GM12878 (cell line): ENCODE measurements around the gene CYP2C8. TPM values are rescaled to one million over a fixed set of nuclear protein-coding genes. Genes with fewer than 3 reads are reported as not detected.
"Not testable (repeated sequence)": the region's sequence is repeated elsewhere in the genome, so short reads cannot be mapped to it uniquely, and the experiment has no call there.

Experiments used
- ATAC-seq: fragments of 200-7000 bp; cut with Tn5 transposase; 3 replicates; pipeline ENCODE4 v1.9.1; 2020; ENCODE audit warnings: mild to moderate bottlenecking, moderate library complexity
- BruUV-seq: library from RNA; stranded (reverse); fragments of 400-500 nt; replicated peaks from 2 replicates; lab custom pipeline; 2021; lab: Mats Ljungman, UMichigan
- CTCF ChIA-PET: fragments of 300-600 bp; sonication (Branson Sonifier 250); formaldehyde crosslinking; extraction: SDS; loops from one replicate; lab custom pipeline; 2021; ENCODE audit warnings: inconsistent platforms; lab: Yijun Ruan, JAX
- POLR2A ChIA-PET: fragments of 350-600 bp; formaldehyde crosslinking; extraction: SDS; loops from one replicate; lab custom pipeline; 2021; ENCODE audit warnings: inconsistent platforms; lab: Charles Lee
- RAD21 ChIA-PET: fragments of 300-600 bp; sonication (Branson Sonifier 250); formaldehyde crosslinking; loops from one replicate; lab custom pipeline; 2023; ENCODE audit warnings: antibody characterized with exemption; ENCODE audit not compliant: unreplicated experiment; lab: Charles Lee
- SMC1A ChIA-PET: fragments of 300-600 bp; sonication (Branson Sonifier 250); formaldehyde crosslinking; loops from one replicate; lab custom pipeline; 2023; ENCODE audit not compliant: unreplicated experiment, uncharacterized antibody; lab: Charles Lee
- DNase-seq: peaks from one replicate; pipeline ENCODE4 v3.0.0-alpha.2; 2011; ENCODE audit warnings: low read depth, low spot score
- FAIRE-seq: peaks from 3 replicates; lab custom pipeline; 2011; peaks lifted over from hg19 to GRCh38; lab: Jason Lieb, UNC
- H2AFZ ChIP-seq: 2 replicates; pipeline ENCODE4 v1.6.0; 2011; ENCODE audit warnings: low read depth, low read length, control low read depth; ENCODE audit not compliant: control insufficient read depth
- H3K27ac ChIP-seq: 2 replicates; pipeline ENCODE4 v1.5.1; 2011; ENCODE audit warnings: control low read depth; ENCODE audit not compliant: control insufficient read depth, insufficient read depth
- H3K27me3 ChIP-seq, 2 experiments: replicated peaks in 1 of 2; 2 replicates each; pipeline versions ENCODE4 v1.6.0 to v1.6.1; 2011; ENCODE audit warnings: low read length in 1 of 2; ENCODE audit not compliant: control insufficient read depth in 2 of 2, insufficient read depth in 2 of 2
- H3K36me3 ChIP-seq, 2 experiments: 2 replicates each; pipeline ENCODE4 v1.5.1; 2011; ENCODE audit warnings: low read length in 1 of 2; ENCODE audit not compliant: control insufficient read depth in 2 of 2, insufficient read depth in 2 of 2
- H3K4me1 ChIP-seq: 2 replicates; pipeline ENCODE4 v1.6.1; 2011; ENCODE audit warnings: mild to moderate bottlenecking, low read length, moderate library complexity, mixed read lengths; ENCODE audit not compliant: control insufficient read depth, insufficient read depth
- H3K4me2 ChIP-seq: 2 replicates; pipeline ENCODE4 v1.6.0; 2011; ENCODE audit warnings: control low read depth; ENCODE audit not compliant: control insufficient read depth, insufficient read depth
- H3K4me3 ChIP-seq: fragments of 200-600 bp; sonication (generic); 2 replicates; pipeline ENCODE4 v1.5.1; 2016
- H3K79me2 ChIP-seq: 2 replicates; pipeline ENCODE4 v1.6.0; 2011; ENCODE audit warnings: low read length; ENCODE audit not compliant: control insufficient read depth, insufficient read depth
- H3K9ac ChIP-seq: 2 replicates; pipeline ENCODE4 v1.8.0; 2011; ENCODE audit warnings: low read length, control low read depth, mixed read lengths; ENCODE audit not compliant: control insufficient read depth, insufficient read depth
- H3K9me3 ChIP-seq: replicated peaks from 3 replicates; pipeline ENCODE4 v1.5.1; 2011; ENCODE audit warnings: mild to moderate bottlenecking, low read length; ENCODE audit not compliant: control insufficient read depth, insufficient read depth
- H4K20me1 ChIP-seq: 2 replicates; pipeline ENCODE4 v1.6.0; 2011; ENCODE audit not compliant: control insufficient read depth, insufficient read depth
- BCL3 ChIP-seq: IDR thresholded peaks from 2 replicates; pipeline ENCODE4 v1.6.1; 2011; ENCODE audit warnings: borderline replicate concordance, low read depth, mild to moderate bottlenecking, moderate library complexity, low read length; ENCODE audit not compliant: insufficient read depth, poor library complexity, severe bottlenecking
- EED ChIP-seq: sonication (generic); IDR thresholded peaks from 2 replicates; pipeline ENCODE4 v1.6.1; 2016; ENCODE audit warnings: antibody characterized with exemption, low read depth
- ESRRA ChIP-seq: IDR thresholded peaks from 2 replicates; pipeline ENCODE4 v1.6.1; 2012; ENCODE audit warnings: mild to moderate bottlenecking, low read length, improper control_type of control experiment
- FOXK2 ChIP-seq: fragments of 450-650 bp; IDR thresholded peaks from 2 replicates; pipeline ENCODE4 v1.6.1; 2017; ENCODE audit warnings: mild to moderate bottlenecking, moderate library complexity
- IKZF1 ChIP-seq: fragments of 450-650 bp; conservative IDR thresholded peaks from 2 replicates; pipeline ENCODE4 v1.6.1; 2017; ENCODE audit warnings: antibody characterized with exemption, mild to moderate bottlenecking
- MLLT1 ChIP-seq: fragments of 450-650 bp; IDR thresholded peaks from 2 replicates; pipeline ENCODE4 v1.6.1; 2016; ENCODE audit warnings: mild to moderate bottlenecking
- RFX5 ChIP-seq: IDR thresholded peaks from 2 replicates; pipeline ENCODE4 v1.6.1; 2011; ENCODE audit warnings: low read depth, low read length, improper control_type of control experiment
- SMARCA5 ChIP-seq: fragments of 450-650 bp; IDR thresholded peaks from 2 replicates; pipeline ENCODE4 v1.6.1; 2017; ENCODE audit warnings: mild to moderate bottlenecking
- SPI1 ChIP-seq: IDR thresholded peaks from 2 replicates; pipeline ENCODE4 v1.6.1; 2011; ENCODE audit warnings: low read depth, mild to moderate bottlenecking, low read length, moderate library complexity, borderline replicate concordance; ENCODE audit not compliant: insufficient read depth
- YY1 ChIP-seq: IDR thresholded peaks from 2 replicates; pipeline ENCODE4 v1.6.1; 2011; ENCODE audit warnings: low read depth, mild to moderate bottlenecking, low read length
- ZNF207 ChIP-seq: fragments of 450-650 bp; IDR thresholded peaks from 2 replicates; pipeline ENCODE4 v1.6.1; 2014; ENCODE audit warnings: antibody characterized with exemption, mild to moderate bottlenecking, borderline replicate concordance
- WGBS: methylation state at CpG from one replicate; pipeline ENCODE4 v1.1.6; 2016; ENCODE audit warnings: low lambda C conversion rate; ENCODE audit not compliant: insufficient replicate concordance, insufficient coverage; ENCODE audit errors: missing lambda C conversion rate; 5-methylcytosine and 5-hydroxymethylcytosine counted together
- in situ Hi-C: fragments of 300-500 bp; cut with MboI; formaldehyde crosslinking; loops from 9 replicates; pipeline ENCODE4 v1.14.3; 2018; ENCODE audit warnings: mixed read lengths
- intact Hi-C: fragments of 100-400 bp; cut with micrococcal nuclease; formaldehyde crosslinking; loops from one replicate; pipeline ENCODE4 v1.14.2; 2022; ENCODE audit not compliant: unreplicated experiment
- polyA plus RNA-seq, 11 experiments: library from polyadenylated mRNA; depleted of rRNA in 4 of 11; unstranded in 6 of 11; stranded (reverse) in 5 of 11; fragments of >200 nt; fragmentation: Nextera tagmentation in 4 of 11; fragmentation: Illumina TruSeq in 1 of 11; extraction: Ambion mirVana in 4 of 11; extraction: Trizol in 1 of 11; gene quantifications; 1 replicate in 1 of 11; 2 replicates in 10 of 11; pipeline versions ENCODE4 v1.2.1 to v1.2.3, GENCODE V29; 2011 to 2016; ENCODE audit warnings: inconsistent platforms in 2 of 11, missing spikeins in 2 of 11, low read depth in 1 of 11
- total RNA-seq, 4 experiments: library from RNA; depleted of rRNA in 3 of 4; stranded (reverse); fragments of >200 nt in 3 of 4; fragmentation: Illumina TruSeq in 1 of 4; extraction: Trizol in 1 of 4; gene quantifications; 2 replicates each; pipeline versions ENCODE4 v1.2.1 to v1.2.3, GENCODE V29; 2013 to 2021

The CYP2C8 gene
- total and polyA plus RNA-seq, 10 of the 15 experiments (the other 5 are each of a cell fraction or from before 2014, with no cell fraction given): 0.10 to 0.82 (median 0.36) TPM; not detected in 2

DNA sequence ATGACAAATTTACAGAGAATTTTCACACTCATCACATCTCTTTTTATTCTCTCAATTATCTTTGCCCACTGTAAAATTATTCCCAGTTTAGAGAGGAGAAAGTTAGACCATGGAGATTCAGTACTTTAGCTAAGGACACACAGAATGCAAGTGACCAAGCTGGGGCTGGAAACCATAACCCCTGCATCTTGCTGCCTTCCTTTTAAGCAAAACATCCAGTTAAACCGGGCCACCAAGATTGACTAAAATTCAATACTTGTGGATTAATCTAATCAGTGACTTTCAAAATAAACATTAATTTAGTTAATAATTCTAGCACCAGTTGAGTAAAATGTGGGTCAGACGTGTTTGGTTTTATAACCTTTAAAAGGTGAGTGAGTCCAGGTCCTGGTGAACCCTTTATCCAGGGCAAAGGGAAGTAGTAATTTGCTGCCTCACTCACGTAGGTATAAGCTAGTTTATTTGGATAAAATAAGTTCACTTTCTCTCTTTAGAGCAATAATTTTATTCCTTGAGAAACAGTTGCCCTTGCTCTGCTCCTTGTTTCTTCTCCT is 1.9 kb upstream of the CYP2C8 start (continued):
- TF ChIP-seq RFX5: no peak
- TF ChIP-seq MLLT1: no peak
- TF ChIP-seq YY1: no peak
- no peak for TF ChIP-seq IKZF1
- TF ChIP-seq EED: no peak
- no peak for TF ChIP-seq ESRRA
- no peak for TF ChIP-seq SMARCA5
- no peak for TF ChIP-seq BCL3
- no peak for TF ChIP-seq FOXK2
- TF ChIP-seq ZNF207: no peak
- TF ChIP-seq SPI1: no peak

DNA sequence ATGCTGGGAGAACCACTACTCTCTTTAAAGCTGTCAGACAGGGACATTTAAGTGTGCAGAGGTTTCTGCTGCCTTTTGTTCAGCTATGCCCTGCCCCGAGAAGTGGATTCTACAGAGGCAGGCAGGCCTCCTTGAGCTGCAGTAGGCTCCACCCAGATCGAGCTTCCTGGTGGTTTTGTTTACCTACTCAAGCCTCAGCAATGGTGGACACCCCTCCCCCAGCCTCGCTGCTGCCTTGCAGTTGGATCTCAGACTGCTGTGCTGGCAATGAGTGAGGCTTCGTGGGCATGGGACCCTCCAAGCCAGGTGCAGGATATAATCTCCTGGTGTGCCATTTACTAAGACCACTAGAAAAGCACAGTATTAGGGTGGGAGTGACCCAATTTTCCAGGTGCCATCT is 5.2 kb downstream of the CYP2C8 start:
- SMC1A ChIA-PET, H3K9me3 ChIP-seq, H3K4me2 ChIP-seq, H3K27me3 ChIP-seq, DNase-seq, RAD21 ChIA-PET, CTCF ChIA-PET, H3K4me3 ChIP-seq, intact Hi-C loops, H3K9ac ChIP-seq, H2AFZ ChIP-seq, H3K36me3 ChIP-seq, H3K79me2 ChIP-seq, ATAC-seq, H3K4me1 ChIP-seq, H4K20me1 ChIP-seq, H3K27ac ChIP-seq, BruUV-seq, in situ Hi-C loops, FAIRE-seq, POLR2A ChIA-PET: not testable (repeated sequence)
- 23% methylated on average over 4 of the region's 4 CpGs for WGBS
